GM12892 (cell line): ENCODE results near the gene APOH. TPM values are rescaled to one million over a fixed set of nuclear protein-coding genes. Genes with fewer than 3 reads are reported as not detected.

Experiments used
- DNase-seq: peaks from one replicate; pipeline ENCODE4 v3.0.0; 2011; ENCODE audit not compliant: insufficient read length
- FAIRE-seq: peaks from 2 replicates; lab custom pipeline; 2011; peaks lifted over from hg19 to GRCh38; lab: Jason Lieb, UNC
- POLR2A ChIP-seq: IDR thresholded peaks from 2 replicates; pipeline ENCODE4 v1.6.1; 2011; ENCODE audit warnings: low read depth, low read length, control low read depth
- POLR2AphosphoS5 ChIP-seq: IDR thresholded peaks from 2 replicates; pipeline ENCODE4 v1.6.1; 2011; ENCODE audit warnings: low read depth, low read length, control low read depth
- TAF1 ChIP-seq: IDR thresholded peaks from 2 replicates; pipeline ENCODE4 v1.6.1; 2011; ENCODE audit warnings: low read depth, mild to moderate bottlenecking, control low read depth, low read length, borderline replicate concordance
- polyA plus RNA-seq: library from polyadenylated mRNA; unstranded; fragments of >200 nt; gene quantifications from one replicate; pipeline ENCODE4 v1.2.1, GENCODE V29; 2012; ENCODE audit warnings: missing spikeins, inconsistent platforms; ENCODE audit not compliant: missing spikeins

Gene APOH, protein sequence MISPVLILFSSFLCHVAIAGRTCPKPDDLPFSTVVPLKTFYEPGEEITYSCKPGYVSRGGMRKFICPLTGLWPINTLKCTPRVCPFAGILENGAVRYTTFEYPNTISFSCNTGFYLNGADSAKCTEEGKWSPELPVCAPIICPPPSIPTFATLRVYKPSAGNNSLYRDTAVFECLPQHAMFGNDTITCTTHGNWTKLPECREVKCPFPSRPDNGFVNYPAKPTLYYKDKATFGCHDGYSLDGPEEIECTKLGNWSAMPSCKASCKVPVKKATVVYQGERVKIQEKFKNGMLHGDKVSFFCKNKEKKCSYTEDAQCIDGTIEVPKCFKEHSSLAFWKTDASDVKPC
- polyA plus RNA-seq, result not detected

DNA sequence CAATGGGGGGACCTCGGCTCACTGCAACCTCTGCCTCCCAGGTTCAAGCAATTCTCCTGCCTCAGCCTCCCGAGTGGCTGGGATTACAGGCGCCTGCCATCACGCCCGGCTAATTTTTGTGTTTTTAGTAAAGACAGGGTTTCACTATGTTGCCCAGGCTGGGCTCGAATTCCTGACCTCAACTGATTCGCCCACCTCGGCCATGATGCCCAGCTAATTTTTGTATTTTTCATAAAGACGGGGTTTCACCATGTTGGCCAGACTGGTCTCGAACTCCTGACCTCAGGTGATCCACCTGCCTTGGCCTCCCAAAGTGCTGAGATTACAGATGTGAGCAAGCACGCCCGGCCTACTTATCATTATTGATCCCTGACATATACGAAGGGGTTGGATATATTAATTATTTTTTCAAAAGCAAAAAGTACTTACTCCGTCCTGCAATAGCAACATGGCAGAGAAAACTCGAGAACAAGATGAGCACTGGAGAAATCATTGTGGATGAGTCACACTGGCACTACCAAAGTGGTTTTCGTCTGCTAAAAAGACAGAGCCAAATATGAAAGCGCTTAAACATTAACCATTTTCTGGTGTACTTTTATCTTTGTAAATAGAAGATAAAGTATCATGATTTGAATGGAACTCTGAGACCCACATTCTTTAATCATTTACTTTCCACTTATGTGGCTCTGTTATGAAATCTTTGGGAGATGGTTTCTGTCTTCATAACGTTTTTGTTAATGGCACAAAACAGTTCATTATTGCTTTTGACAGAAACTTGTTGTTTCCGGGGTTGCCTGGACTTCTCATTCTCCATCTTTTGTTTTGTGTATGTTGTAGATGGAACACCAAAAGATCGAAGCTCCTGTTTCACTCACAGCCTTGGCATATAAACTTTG, at the start of gene APOH:
Gene APOH, minus strand, starts transcription at position 529 of the 896 bp plus-strand sequence. Its CDS starts 36 bp downstream, at position 493.
- DNase-seq (no peak), FAIRE-seq (no peak)
- TF ChIP-seq POLR2AphosphoS5 (no peak), TAF1 (no peak), POLR2A (no peak)

DNA sequence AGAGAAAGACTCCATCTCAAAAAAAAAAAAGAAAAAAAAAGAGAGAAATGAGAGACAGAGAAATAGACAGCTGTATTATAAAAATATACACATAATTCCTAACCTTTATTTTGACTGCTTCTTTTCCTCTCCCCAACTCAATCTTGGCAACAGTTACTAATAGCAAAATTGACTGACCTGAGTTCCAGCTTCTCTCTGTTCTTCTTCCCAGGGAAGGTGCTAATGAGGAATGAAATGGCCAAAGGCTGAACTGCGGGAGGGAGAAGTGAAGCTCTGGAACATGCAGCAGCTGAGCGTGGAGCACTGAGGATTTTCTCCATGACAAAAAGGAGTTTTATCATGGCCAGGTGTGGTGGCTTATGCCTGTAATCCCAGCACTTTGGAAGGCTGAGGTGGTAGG, 48.0 kb upstream of the APOH start:
- TF ChIP-seq POLR2A (no peak), TAF1 (no peak), POLR2AphosphoS5 (no peak)
- no peak for DNase-seq
- no peak for FAIRE-seq

DNA sequence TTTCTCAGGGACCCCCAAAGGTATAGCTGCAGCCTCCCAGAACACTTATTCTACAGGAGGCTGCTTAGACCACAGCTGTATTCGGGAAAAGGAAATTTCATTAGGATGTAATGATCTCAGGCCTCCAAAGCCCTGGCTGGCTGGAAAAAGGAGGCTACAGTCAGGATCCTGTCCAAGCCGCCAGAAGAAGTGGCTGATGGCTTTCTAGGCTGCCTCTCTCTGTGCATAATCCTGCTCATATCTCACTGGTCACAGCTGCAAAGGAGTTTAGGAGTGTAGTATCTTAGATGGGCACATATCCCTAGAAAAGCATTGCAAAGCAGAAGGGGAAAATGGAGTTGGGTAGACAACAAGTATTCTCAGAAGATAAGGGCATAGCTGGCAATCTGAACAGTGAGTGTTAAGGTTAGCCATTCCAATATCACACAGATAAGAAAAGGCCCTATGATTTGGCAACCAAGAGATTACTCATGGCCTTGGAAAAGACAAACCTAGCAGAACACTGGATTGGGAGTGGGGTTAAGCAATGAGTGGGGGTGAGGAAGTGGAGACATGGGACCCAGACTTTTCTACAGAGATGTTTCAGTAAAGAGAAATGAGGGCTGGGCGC, 47.2 kb upstream of the APOH start:
- TF ChIP-seq POLR2AphosphoS5 (no peak), TAF1 (no peak), POLR2A (no peak)
- FAIRE-seq (no peak), DNase-seq (no peak)

DNA sequence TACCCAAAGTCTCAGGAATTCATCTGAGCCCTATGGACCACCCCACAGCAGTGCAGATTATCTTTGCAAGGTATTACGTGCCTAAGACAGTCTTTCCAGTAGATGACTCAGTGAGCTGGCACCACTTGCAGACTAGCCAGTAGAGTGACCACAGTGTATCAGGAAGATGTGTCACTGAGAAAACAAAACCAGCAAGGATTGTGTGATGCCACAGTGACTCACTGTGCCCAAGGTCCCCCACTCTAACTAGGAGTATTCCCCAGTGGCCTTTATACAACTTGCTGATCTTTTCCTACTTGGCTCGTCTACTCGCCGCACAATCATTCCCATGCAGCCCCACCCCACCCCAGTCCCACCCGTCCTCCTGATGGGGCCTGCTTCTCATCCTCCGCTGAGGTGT, 46.4 kb upstream of the APOH start:
- no peak for FAIRE-seq
- DNase-seq, result no peak
- no peak for TF ChIP-seq POLR2A
- no peak for TF ChIP-seq TAF1
- TF ChIP-seq POLR2AphosphoS5, result no peak

DNA sequence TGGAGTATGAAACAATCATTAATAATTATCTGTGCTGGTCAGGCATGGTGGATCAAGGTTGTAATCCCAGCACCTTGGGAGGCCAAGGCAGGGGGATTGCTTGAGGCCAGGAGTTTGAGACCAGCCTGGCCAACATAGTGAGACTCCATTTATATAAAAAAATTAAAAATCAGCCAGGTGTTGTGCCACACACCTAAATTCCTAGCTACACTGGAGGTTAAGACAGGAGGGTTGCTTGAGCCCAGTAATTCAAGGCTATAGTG, 44.3 kb upstream of the APOH start:
- no peak for FAIRE-seq
- TF ChIP-seq POLR2AphosphoS5 (no peak), TAF1 (no peak), POLR2A (no peak)
- no peak for DNase-seq

DNA sequence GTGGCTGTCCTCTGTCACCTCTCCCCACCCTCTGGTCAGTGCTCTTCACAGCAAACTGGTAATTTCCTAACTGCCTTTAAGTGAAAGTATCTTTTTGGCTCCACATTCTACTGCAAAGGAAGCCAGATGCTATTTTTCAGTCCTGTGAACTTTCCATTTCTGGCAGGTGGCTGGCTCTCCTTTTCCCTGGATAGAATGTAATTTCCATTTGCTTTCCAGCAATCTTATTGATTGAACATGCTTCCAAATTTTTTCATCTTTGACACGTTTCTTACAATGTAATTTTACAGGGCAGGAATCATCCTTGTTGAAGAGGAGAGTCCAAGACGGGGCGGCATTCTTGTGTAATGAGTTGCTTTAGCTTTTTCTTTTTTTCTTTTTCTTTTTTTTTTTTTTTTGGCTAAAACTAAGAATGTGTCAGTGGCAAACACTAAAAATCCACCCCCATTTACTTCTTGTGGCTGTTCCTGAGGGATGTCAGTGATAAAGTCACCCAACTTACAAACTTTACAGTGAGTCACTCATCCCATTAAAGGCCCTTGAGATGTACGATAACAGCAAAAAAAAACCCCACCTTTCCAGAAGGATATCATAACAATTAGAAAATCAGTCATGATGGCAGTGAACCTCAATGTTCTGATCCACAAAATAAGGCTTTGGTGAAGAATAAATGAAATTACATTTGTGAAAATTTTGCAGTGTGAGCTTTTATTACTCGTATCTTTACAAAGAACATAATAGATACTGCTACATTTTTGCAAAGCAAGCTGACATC, 43.8 kb upstream of the APOH start:
- FAIRE-seq, result no peak
- TF ChIP-seq POLR2AphosphoS5, result no peak
- no peak for TF ChIP-seq TAF1
- TF ChIP-seq POLR2A, result no peak
- no peak for DNase-seq

DNA sequence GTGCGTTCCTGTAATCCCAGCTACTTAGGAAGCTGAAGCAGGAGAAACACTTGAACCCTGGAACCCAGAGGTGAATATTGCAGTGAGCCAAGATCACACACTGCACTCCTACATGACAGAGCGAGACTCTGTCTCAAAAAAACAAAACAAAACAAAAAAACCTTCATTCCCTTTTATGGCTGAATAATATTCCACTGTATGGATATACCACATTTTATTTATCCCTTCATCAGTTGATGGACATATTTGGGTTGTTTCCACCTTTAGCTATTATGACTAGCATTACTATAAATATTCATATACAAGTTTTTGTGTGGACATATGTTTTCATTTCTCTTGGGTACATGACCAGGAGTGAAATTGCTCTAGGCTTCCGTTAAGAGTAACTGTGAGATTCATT, 42.3 kb upstream of the APOH start:
- DNase-seq, result no peak
- TF ChIP-seq POLR2AphosphoS5, result no peak
- TF ChIP-seq POLR2A, result no peak
- no peak for TF ChIP-seq TAF1
- no peak for FAIRE-seq

DNA sequence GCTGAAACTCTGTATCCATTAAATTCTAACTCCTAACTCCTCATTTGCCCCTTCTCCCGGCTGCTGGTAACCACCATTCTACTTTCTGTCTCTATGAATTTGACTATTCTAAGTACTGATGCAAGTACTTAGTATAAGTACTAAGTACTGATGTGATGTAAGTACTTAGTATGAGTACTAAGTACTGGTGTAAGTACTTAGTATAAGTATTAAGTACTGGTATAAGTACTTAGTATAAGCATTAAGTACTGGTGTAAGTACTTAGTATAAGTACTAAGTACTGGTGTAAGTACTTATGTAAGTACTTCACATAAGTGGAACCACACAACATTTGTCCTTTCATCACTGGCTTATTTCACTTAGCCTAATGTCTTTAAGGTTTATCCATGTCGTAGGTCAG, 40.9 kb upstream of the APOH start:
- no peak for TF ChIP-seq POLR2AphosphoS5
- no peak for TF ChIP-seq TAF1
- TF ChIP-seq POLR2A, result no peak
- FAIRE-seq (no peak), DNase-seq (no peak)

DNA sequence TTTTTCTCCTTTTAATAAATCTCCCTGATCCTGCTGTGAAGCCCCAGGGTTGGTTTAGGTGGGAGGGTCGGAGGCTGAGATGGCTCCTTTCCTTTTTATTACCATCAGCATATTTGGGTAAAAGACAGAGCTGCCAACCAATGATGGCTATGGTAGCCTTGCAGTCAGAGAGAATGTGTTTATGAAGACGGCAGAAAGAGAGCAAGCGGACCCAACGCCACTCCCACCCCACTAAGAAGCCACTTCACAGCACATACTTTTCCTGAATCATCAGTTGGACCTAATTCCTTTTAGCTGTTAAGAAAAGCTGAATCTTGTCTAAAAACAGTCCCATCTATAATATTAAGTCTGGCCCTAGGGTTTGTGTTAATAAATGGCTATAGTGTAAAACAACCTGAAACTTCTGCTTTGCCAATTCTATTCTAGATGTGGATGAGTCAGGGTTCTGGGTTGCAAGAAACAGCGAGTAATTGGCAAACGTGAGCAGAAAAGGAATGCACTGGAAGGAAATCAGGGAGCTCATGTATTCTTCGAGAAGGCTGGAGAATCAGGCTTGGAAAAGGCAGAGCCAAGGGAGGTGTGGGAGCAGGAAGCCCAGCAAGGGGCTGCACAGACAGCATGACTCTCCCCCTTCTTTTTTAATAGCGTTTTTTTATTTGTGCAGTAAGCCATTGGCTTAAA, 39.2 kb upstream of the APOH start:
- FAIRE-seq, result no peak
- no peak for DNase-seq
- TF ChIP-seq POLR2A (no peak), POLR2AphosphoS5 (no peak), TAF1 (no peak)

DNA sequence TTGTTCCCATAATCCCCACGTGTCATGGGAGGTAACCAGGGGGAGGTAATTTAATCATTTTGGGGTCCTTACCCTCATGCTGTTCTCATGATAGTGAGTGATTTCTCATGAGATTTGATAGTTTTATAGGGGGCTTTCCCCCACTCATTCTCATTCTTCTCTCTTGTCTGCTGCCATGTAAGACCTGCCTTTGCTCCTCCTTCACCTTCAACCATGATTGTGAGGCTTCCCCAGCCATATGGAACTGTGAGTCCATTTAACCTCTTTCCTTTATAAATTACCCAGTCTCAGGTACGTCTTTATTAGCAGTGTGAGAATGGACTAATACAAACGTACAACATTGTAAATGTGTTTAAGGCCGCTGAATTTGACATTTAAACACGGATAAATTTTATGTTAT, 35.5 kb upstream of the APOH start:
- FAIRE-seq, result no peak
- no peak for TF ChIP-seq TAF1
- DNase-seq, result no peak
